HG02973 (cell line): ENCODE measurements around the gene ERN1.

Source experiments
- ATAC-seq: cut with Tn5 transposase; IDR thresholded peaks from one replicate; pipeline ENCODE4 v1.9.1; 2021; ENCODE audit warnings: moderate library complexity; ENCODE audit not compliant: unreplicated experiment

Gene ERN1

GRCh38 chr17:64063088-64063487 is 66.9 kb downstream of the ERN1 start:
- ATAC-seq = no peak

DNA sequence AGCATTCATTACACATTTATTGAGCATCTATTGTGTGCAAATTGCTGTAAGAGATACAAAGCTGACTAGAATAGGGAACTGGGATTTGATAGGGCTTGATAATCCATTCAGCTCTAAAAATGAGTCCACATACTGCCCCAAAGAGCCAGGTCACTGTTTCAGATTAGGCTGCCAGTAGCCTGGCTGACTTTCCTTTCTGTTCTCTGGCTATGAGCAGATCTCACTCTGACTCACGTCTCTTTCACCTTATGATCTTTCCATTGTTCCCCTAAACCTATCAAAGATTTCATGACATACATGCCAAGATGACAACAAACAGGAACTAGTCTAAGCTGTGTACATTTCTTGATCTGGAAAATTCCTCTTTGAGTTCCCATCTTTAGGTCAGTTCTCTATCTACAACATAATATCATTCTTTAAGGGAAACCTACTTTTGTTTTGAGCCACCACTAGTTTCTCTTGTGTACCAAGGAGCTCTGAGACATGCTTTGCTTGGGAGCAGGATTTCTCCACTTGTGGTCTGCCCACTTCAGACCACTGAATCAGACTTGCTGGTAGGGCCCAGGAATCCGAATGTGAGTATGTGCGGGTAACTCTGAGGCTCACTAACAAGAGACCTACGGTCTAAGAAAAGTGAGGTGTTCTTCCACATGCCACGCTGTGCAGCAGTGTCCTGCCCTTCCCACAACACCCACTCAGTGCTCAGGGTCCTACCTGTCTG is 68.6 kb downstream of the ERN1 start:
- ATAC-seq = peak; percentile 64

DNA sequence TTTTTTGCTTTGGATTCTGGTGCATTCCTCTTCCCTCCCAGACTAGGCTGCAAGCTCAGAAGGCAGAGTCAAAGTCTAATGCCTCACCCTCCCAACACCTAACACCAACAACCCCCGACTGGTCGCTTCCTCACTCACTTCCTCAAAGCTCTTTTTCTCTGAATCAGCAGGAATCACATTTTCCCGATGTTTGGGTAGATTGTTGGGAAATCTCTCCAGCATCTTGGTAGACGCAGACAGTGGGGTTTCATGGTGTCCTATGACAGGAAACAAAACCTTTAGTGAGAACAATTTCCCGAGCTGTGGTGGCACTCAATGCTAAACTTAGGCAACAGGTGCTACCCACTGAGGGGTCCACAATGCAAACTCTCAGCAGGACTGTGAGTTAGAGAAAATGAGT is 69.6 kb downstream of the ERN1 start:
- no peak for ATAC-seq

- no peak for ATAC-seq
These were observed 70.2 kb downstream of the ERN1 start for GRCh38 chr17:64059756-64060155.

- ATAC-seq = no peak
These were observed 71.3 kb downstream of the ERN1 start for GRCh38 chr17:64058621-64059020.

- no peak for ATAC-seq
These were observed 72.2 kb downstream of the ERN1 start for GRCh38 chr17:64057701-64058263.

- ATAC-seq = no peak
These were observed 73.5 kb downstream of the ERN1 start for GRCh38 chr17:64056269-64057005.

GRCh38 chr17:64055183-64056142 is 74.5 kb downstream of the ERN1 start:
- ATAC-seq = no peak

- no peak for ATAC-seq
These were observed 75.6 kb downstream of the ERN1 start for GRCh38 chr17:64054304-64054703.

DNA sequence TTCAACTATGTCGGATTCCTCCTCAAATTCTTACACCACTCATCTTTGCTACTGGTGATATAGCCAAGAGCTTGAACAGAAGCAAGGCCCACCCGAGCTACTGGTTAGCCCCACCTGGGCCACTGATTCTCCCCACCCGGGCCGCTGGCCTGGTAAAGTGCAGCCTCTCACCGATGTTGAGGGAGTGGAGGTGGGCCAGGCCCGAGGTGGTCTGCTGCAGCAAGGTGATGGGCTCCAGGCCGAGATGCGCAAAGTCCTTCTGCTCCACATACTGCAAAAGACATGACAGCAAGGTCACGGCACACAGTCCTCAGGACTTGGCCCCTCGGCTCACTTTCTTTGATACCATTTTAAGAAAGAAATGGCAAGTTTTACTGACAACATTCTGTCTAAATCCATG is 76.8 kb downstream of the ERN1 start:
- ATAC-seq = no peak

GRCh38 chr17:64051153-64051552 is 78.8 kb downstream of the ERN1 start:
- ATAC-seq = no peak

- no peak for ATAC-seq
These were observed 81.1 kb downstream of the ERN1 start for GRCh38 chr17:64048805-64049204.

DNA sequence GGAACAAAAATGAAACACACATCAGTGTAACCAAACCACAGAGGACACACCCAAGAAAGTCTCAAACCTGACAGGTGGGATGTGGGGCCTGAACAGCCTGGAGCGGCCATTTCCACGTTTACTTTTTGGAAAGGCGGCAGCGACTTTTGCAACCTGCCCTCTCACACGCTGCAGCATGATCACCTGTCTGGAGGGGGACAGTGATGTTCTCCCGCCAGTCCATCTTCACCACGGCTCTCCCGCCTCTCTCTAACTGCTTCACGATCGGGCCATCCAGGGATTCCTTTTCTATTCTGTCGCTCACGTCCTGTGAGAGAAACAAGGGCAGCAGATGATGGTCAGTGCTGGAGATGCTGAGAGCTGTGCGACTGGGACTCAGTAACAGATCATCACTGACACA is 84.8 kb downstream of the ERN1 start:
- no peak for ATAC-seq

DNA sequence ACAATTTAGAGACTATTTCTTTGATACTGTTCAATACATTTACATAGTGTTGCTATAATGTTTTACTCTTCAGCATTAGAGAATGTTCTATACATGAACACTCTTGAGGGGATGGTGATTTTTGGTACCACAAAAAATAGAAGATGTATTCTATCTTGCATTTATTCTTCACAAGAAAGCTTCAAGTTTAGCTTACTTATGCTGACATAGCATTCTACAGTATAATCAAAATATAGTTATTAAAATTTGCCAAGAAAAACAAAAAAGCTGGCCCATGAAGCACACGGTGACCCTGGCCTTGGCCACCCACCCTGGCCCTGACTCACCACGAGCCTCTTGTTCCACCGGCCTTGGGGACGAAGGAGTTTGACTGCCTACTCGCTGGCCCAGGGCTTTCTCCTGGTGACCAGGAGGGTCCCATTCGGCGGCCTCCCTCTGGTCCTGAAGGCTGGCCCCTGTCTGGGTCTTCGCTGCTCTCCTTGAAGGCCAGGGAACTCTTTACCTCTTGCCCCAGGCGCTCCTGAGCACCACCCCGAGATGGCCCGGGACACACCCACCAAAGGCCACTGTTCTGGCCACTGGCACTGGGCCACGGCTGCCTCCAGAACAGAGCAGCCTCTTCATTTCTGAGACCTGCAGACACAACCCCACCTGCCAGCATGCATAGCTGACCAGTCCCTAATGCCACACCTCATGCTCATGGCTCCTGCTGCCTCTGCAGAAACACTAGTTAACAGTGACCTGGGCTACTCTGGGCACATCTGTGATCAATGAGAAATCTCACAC is 87.1 kb downstream of the ERN1 start:
- ATAC-seq = no peak

DNA sequence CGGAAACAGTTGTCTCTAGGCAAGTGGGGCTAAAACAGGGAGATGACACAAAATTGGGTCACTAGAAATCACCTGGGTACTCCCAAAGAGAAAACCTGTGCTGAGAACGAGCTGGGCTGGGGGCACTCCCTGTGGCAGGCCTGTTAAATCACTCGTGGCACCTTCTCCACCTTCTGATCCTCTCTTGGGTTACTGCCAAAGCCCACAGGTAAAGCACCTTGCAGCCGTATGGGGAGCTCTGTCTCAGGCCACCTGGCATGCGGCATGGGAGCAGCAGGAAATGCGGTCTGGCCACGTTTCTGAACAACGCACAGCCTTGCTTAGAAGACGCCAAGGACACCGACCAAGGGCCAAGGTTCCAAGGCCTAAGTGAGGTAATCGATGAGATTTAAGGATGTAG is 88.0 kb downstream of the ERN1 start:
- no peak for ATAC-seq

DNA sequence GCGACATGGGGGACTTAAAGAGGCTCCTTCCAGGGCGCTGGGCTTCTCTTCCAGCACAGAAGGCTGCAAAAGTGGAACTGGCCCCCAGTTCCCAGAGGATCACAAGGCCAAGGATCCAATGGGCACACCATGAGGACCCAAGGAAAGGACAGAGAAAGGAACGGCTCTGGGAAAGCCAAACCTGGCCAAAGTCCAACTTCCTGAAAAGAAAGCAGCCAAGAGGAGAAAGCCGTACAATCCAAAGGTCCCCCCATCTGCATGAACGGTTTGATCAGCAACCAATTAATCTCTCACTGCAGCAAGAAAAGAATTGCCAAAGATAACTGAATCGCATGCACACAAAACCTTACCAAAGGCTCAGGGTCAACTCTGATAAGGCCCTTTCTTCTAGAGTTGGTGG is 89.7 kb downstream of the ERN1 start:
- ATAC-seq = no peak

DNA sequence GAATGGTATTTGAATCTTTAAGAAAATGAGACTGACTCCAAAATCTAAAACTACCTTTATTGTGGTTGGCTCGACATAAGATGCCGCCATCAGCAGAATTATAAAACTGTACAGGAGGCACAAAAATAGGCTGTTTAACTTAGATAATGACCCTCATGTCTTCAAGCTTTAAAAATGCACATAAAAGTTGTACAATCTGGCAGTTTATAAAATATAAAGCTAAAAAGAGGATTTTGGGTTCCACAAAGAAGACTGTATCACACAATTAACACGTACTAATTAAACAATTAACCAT is 90.9 kb downstream of the ERN1 start:
- no peak for ATAC-seq

DNA sequence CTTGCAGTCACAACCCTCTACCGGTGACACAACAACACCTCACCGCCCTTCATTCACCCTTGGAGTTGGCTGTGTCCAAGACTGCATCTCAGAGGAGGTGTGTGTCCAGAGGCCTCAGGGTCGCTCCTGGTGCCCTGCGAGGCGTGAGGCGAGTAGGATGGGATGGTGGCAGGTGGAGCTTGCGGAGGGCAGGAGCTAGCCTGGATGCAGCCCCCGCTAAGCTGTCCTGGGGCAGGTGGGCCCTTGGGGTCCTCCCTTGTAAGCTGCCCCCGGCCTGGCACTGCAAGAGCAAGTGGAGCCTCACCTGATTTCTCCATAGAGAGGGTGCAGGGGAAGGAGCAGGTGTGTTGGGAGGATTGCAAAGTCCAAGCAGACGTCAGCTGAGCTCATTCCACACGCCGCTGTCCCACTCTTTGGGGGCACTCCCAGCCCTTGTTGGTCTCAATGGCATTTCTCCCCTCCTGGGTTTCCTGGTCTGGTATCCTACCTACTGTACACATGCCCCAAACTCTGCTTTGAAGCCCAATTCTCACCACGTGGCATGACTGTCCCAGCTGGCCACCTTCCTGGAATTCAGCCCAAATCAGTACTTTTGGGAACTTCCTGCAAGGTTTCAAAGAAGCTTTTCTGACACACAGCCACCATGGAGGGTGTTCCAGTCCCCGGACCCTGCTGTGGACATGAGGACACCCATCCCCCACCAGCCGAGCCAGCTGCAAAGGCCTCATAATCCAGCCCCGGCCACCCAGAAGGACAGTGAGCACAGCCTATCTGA is 91.4 kb downstream of the ERN1 start:
- ATAC-seq = no peak

GRCh38 chr17:64037802-64038201 is 92.1 kb downstream of the ERN1 start:
- no peak for ATAC-seq

GRCh38 chr17:64037180-64037579 is 92.8 kb downstream of the ERN1 start:
- no peak for ATAC-seq
